ENCODE results near the gene MLYCD.

MLYCD gene

DNA sequence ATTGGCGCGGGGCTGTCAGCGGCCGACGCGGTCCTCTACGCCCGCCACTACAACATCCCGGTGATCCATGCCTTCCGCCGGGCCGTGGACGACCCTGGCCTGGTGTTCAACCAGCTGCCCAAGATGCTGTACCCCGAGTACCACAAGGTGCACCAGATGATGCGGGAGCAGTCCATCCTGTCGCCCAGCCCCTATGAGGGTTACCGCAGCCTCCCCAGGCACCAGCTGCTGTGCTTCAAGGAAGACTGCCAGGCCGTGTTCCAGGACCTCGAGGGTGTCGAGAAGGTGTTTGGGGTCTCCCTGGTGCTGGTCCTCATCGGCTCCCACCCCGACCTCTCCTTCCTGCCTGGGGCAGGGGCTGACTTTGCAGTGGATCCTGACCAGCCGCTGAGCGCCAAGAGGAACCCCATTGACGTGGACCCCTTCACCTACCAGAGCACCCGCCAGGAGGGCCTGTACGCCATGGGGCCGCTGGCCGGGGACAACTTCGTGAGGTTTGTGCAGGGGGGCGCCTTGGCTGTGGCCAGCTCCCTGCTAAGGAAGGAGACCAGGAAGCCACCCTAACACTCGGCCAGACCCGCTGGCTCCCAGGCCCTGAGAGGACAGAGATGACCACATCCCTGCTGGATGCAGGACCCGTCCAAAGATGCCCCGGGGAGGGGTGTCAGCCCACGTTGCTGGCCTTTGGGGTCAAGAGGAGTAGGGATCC, 66.7 kb downstream of the MLYCD start:
- H3K4me1 ChIP-seq (ENCODE audit: control insufficient read depth, insufficient read depth, low read length): no peaks in the 10 kb centered on the region
- H3K4me3 ChIP-seq (ENCODE audit: low read depth, low read length): no peak overlapping the region
- ChIA-PET POLR2A (no interaction called here), CTCF (interaction anchor here (0.5 to 2.3 kb wide), 6 partner anchors 97 to 1003 kb away, joined by 3 to 16 read pairs (median 4); no protein-coding TSS in a partner anchor)
- no peaks in the 10 kb centered on the region for H3K9me3 ChIP-seq (ENCODE audit: control insufficient read depth, insufficient read depth, low read depth, low read length)
- H3K27ac ChIP-seq (ENCODE audit: extremely low read depth, low read depth, low read length): no peak overlapping the region
- TF ChIP-seq, protein P1, sequence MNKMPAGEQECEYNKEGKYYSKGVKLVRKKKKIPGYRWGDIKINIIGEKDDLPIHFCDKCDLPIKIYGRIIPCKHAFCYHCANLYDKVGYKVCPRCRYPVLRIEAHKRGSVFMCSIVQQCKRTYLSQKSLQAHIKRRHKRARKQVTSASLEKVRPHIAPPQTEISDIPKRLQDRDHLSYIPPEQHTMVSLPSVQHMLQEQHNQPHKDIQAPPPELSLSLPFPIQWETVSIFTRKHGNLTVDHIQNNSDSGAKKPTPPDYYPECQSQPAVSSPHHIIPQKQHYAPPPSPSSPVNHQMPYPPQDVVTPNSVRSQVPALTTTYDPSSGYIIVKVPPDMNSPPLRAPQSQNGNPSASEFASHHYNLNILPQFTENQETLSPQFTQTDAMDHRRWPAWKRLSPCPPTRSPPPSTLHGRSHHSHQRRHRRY (tag by site-specific recombination; IDR thresholded peaks at IDR 0.05): no peak
- TF ChIP-seq ZNF140 (tag by site-specific recombination; IDR thresholded peaks at IDR 0.05) (no peak), EGR2 (tag by site-specific recombination; IDR thresholded peaks at IDR 0.05; ENCODE audit: low read depth) (no peak), ZNF629 (tag by site-specific recombination; IDR thresholded peaks at IDR 0.05) (no peak), MZF1 (tag by site-specific recombination; IDR thresholded peaks at IDR 0.05; ENCODE audit: borderline replicate concordance) (no peak)
- H3K36me3 ChIP-seq (ENCODE audit: control insufficient read depth in 2 of 2, insufficient read depth in 1 of 2, low read length in 2 of 2): no peaks in the 10 kb centered on the region

DNA sequence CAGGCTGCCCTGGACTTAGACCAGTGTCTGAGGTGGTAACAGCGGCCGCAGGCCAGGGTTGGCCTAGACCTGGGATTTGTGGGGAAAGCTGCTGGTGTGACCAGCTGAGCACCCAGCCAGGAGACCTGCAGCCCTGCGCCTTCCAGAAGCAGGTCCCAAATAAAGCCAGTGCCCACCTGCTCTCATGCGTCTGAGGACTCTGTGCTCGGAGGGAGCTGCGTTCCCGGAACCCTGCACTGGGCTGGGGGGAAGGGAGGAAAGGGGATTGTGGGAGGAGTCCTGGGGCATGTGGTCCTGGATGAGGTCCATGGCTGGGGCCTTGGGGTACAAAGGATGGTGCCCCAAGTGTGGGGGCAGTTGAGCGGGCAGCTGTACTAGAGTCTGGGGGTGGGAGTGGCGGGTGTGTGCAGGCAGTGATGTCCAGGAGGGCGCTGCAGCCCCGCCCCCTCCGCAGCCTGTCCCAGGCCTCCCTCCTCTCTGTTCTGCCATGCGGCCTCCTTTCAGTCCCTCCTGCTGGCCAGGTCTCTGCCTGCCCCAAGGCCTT, 67.3 kb downstream of the MLYCD start:
- H3K27ac ChIP-seq (ENCODE audit: extremely low read depth, low read depth, low read length): no peak overlapping the region
- H3K4me1 ChIP-seq (ENCODE audit: control insufficient read depth, insufficient read depth, low read length): no peaks in the 10 kb centered on the region
- H3K36me3 ChIP-seq (ENCODE audit: control insufficient read depth in 2 of 2, insufficient read depth in 1 of 2, low read length in 2 of 2): no peaks in the 10 kb centered on the region
- ChIA-PET POLR2A (no interaction called here), CTCF (interaction anchor here (1.4 to 2.3 kb wide), 2 partner anchors 9 to 100 kb away, joined by 4 to 16 read pairs; no protein-coding TSS in a partner anchor)
- TF ChIP-seq PBX3 (CRISPR knock-in tag; IDR thresholded peaks at IDR 0.05): no peak
- TF ChIP-seq ZBTB21 (tag by site-specific recombination; IDR thresholded peaks at IDR 0.05): no peak
- TF ChIP-seq, protein P2, sequence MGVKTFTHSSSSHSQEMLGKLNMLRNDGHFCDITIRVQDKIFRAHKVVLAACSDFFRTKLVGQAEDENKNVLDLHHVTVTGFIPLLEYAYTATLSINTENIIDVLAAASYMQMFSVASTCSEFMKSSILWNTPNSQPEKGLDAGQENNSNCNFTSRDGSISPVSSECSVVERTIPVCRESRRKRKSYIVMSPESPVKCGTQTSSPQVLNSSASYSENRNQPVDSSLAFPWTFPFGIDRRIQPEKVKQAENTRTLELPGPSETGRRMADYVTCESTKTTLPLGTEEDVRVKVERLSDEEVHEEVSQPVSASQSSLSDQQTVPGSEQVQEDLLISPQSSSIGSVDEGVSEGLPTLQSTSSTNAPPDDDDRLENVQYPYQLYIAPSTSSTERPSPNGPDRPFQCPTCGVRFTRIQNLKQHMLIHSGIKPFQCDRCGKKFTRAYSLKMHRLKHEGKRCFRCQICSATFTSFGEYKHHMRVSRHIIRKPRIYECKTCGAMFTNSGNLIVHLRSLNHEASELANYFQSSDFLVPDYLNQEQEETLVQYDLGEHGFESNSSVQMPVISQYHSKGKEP (tag by site-specific recombination; IDR thresholded peaks at IDR 0.05): no peak
- TF ChIP-seq ZNF843 (tag by site-specific recombination; IDR thresholded peaks at IDR 0.05): no peak
- no peaks in the 10 kb centered on the region for H3K9me3 ChIP-seq (ENCODE audit: control insufficient read depth, insufficient read depth, low read depth, low read length)
- no peak overlapping the region for H3K4me3 ChIP-seq (ENCODE audit: low read depth, low read length)

GRCh38 chr16:83967091-83967490, 68.2 kb downstream of the MLYCD start:
- no peaks in the 10 kb centered on the region for H3K36me3 ChIP-seq (ENCODE audit: control insufficient read depth in 2 of 2, insufficient read depth in 1 of 2, low read length in 2 of 2)
- no peak overlapping the region for H3K4me3 ChIP-seq (ENCODE audit: low read depth, low read length)
- POLR2A ChIA-PET: no interaction called here
- TF ChIP-seq ZNF10 (tag by site-specific recombination; IDR thresholded peaks at IDR 0.05): no peak
- no peak for TF ChIP-seq ZNF488 (tag by site-specific recombination; IDR thresholded peaks at IDR 0.05)
- no peak for TF ChIP-seq PRDM6 (tag by site-specific recombination; IDR thresholded peaks at IDR 0.05)
- no peak for TF ChIP-seq REPIN1 (tag by site-specific recombination; IDR thresholded peaks at IDR 0.05; ENCODE audit: low read depth)
- TF ChIP-seq ZNF510 (tag by site-specific recombination; IDR thresholded peaks at IDR 0.05; ENCODE audit: insufficient replicate concordance): no peak
- no peak for TF ChIP-seq ZNF266 (tag by site-specific recombination; IDR thresholded peaks at IDR 0.05; ENCODE audit: low read depth)
- TF ChIP-seq, protein P3, sequence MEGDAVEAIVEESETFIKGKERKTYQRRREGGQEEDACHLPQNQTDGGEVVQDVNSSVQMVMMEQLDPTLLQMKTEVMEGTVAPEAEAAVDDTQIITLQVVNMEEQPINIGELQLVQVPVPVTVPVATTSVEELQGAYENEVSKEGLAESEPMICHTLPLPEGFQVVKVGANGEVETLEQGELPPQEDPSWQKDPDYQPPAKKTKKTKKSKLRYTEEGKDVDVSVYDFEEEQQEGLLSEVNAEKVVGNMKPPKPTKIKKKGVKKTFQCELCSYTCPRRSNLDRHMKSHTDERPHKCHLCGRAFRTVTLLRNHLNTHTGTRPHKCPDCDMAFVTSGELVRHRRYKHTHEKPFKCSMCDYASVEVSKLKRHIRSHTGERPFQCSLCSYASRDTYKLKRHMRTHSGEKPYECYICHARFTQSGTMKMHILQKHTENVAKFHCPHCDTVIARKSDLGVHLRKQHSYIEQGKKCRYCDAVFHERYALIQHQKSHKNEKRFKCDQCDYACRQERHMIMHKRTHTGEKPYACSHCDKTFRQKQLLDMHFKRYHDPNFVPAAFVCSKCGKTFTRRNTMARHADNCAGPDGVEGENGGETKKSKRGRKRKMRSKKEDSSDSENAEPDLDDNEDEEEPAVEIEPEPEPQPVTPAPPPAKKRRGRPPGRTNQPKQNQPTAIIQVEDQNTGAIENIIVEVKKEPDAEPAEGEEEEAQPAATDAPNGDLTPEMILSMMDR (tag by site-specific recombination; IDR thresholded peaks at IDR 0.05): no peak
- no peak for TF ChIP-seq ZNF140 (tag by site-specific recombination; IDR thresholded peaks at IDR 0.05)
- TF ChIP-seq ZNF248 (tag by site-specific recombination; IDR thresholded peaks at IDR 0.05): no peak
- no peak for TF ChIP-seq ZBTB20 (tag by site-specific recombination; IDR thresholded peaks at IDR 0.05)
- no peak for TF ChIP-seq ZNF501 (tag by site-specific recombination; IDR thresholded peaks at IDR 0.05)
- no peak for TF ChIP-seq ZNF404 (tag by site-specific recombination; IDR thresholded peaks at IDR 0.05)
- CTCF ChIA-PET: interaction anchor here (0.7 to 2.3 kb wide), 3 partner anchors 10 to 192 kb away, joined by 4 to 16 read pairs (median 8); no protein-coding TSS in a partner anchor
- H3K4me1 ChIP-seq (ENCODE audit: control insufficient read depth, insufficient read depth, low read length): no peaks in the 10 kb centered on the region
- no peaks in the 10 kb centered on the region for H3K9me3 ChIP-seq (ENCODE audit: control insufficient read depth, insufficient read depth, low read depth, low read length)
- no peak overlapping the region for H3K27ac ChIP-seq (ENCODE audit: extremely low read depth, low read depth, low read length)

Data from HEK293 (cell line).